ENCODE results near the gene TPRN. TPM values are rescaled to one million over a fixed set of nuclear protein-coding genes. Genes with fewer than 3 reads are reported as not detected.

Gene TPRN
- total RNA-seq, 1 donor from 2014 or later = 20.7 TPM

- H3K27ac Mint-ChIP-seq = no peak overlapping the region
- H3K4me1 Mint-ChIP-seq (ENCODE audit: low read depth) = peaks cover 10% of the 10 kb centered on the region
- no peak for DNase-seq (ENCODE audit: low spot score, unreplicated experiment)
- H3K4me3 Mint-ChIP-seq (ENCODE audit: low read depth) = no peak overlapping the region
- no peaks in the 10 kb centered on the region for H3K9me3 Mint-ChIP-seq (ENCODE audit: low read depth)
- no peak for TF ChIP-seq CTCF (IDR thresholded peaks at IDR 0.05; ENCODE audit: unreplicated experiment)
- no peaks in the 10 kb centered on the region for H3K27me3 Mint-ChIP-seq
- H3K36me3 Mint-ChIP-seq (ENCODE audit: insufficient read depth) = no peaks in the 10 kb centered on the region
These were observed 29.6 kb upstream of the TPRN start for GRCh38 chr9:137229903-137230704.

- Mint-ChIP-seq H3K4me1 (ENCODE audit: low read depth) (peaks cover 9% of the 10 kb centered on the region), H3K27me3 (no peaks in the 10 kb centered on the region), H3K4me3 (ENCODE audit: low read depth) (no peak overlapping the region), H3K9me3 (ENCODE audit: low read depth) (no peaks in the 10 kb centered on the region), H3K27ac (no peak overlapping the region), H3K36me3 (ENCODE audit: insufficient read depth) (no peaks in the 10 kb centered on the region)
- no peak for DNase-seq (ENCODE audit: low spot score, unreplicated experiment)
- TF ChIP-seq CTCF (IDR thresholded peaks at IDR 0.05; ENCODE audit: unreplicated experiment) = no peak
These were observed 28.7 kb upstream of the TPRN start for GRCh38 chr9:137228968-137229896.

- Mint-ChIP-seq H3K4me1 (ENCODE audit: low read depth) (peaks cover 9% of the 10 kb centered on the region), H3K9me3 (ENCODE audit: low read depth) (no peaks in the 10 kb centered on the region), H3K27me3 (no peaks in the 10 kb centered on the region), H3K4me3 (ENCODE audit: low read depth) (no peak overlapping the region), H3K36me3 (ENCODE audit: insufficient read depth) (no peaks in the 10 kb centered on the region), H3K27ac (no peak overlapping the region)
- no peak for TF ChIP-seq CTCF (IDR thresholded peaks at IDR 0.05; ENCODE audit: unreplicated experiment)
- DNase-seq (ENCODE audit: low spot score, unreplicated experiment) = no peak
These were observed 28.0 kb upstream of the TPRN start for GRCh38 chr9:137228506-137228967.

GRCh38 chr9:137227853-137228505 is 27.4 kb upstream of the TPRN start:
- Mint-ChIP-seq H3K4me3 (ENCODE audit: low read depth) (peak overlapping the region; percentile 51), H3K27me3 (no peaks in the 10 kb centered on the region), H3K4me1 (ENCODE audit: low read depth) (peaks cover 9% of the 10 kb centered on the region), H3K27ac (peak overlapping the region; percentile 89), H3K36me3 (ENCODE audit: insufficient read depth) (no peaks in the 10 kb centered on the region), H3K9me3 (ENCODE audit: low read depth) (no peaks in the 10 kb centered on the region)
- no peak for DNase-seq (ENCODE audit: low spot score, unreplicated experiment)
- TF ChIP-seq CTCF (IDR thresholded peaks at IDR 0.05; ENCODE audit: unreplicated experiment) = no peak

Measured in progenitor cell of endocrine pancreas (in vitro differentiated cells).